CD4-positive, alpha-beta T cell treated with Interleukin-17A for 1 hour (primary cell): Measurements from ENCODE around the gene KLHL13.
"Not testable (repeated sequence)": the region's sequence is repeated elsewhere in the genome, so short reads cannot be mapped to it uniquely, and the experiment has no call there.

ENCODE experiments used
- DNase-seq: peaks from one replicate; pipeline ENCODE4 v3.0.0-alpha.2; 2020

Gene KLHL13

DNA sequence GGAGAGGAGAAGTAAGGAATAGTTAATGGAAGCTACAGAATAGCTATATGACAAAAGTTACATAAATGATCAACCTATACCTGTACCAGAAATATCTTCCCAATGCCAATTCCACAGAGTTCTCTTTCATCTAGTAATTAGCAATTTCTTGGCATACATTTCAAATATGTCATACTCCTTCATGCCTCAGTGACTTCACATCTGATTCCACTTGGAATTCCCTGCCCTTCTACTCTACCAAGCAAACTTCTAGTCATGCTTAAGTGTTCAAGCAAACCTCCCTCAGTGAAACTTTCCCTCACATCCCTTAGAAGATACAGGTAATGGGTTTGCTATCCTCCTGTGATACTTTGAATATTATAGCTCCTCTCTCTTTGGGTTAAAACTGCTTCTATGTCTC, 127.1 kb downstream of the KLHL13 start:
- no peak for DNase-seq

GRCh38 chrX:117987373-117987772, 129.2 kb downstream of the KLHL13 start:
- no peak for DNase-seq

DNA sequence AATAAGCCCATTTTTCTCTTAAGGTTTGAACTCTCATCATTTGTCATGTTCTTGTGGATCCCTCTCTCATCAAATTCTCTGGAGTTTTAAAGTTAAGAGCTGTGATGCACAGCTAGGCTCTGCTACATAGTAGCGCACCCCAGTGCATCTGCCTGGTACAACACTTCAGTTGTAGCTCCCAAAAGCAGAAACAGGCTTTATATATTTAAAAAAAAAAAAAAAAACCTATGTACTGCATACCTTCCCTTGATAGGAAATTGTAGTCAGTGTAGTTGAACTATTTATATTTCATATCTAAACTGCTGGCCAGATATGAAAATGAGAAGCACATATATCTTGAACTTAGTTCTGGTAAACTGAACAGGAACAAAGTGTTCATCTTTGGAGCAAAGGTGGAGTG, 131.4 kb downstream of the KLHL13 start:
- no peak for DNase-seq

DNA sequence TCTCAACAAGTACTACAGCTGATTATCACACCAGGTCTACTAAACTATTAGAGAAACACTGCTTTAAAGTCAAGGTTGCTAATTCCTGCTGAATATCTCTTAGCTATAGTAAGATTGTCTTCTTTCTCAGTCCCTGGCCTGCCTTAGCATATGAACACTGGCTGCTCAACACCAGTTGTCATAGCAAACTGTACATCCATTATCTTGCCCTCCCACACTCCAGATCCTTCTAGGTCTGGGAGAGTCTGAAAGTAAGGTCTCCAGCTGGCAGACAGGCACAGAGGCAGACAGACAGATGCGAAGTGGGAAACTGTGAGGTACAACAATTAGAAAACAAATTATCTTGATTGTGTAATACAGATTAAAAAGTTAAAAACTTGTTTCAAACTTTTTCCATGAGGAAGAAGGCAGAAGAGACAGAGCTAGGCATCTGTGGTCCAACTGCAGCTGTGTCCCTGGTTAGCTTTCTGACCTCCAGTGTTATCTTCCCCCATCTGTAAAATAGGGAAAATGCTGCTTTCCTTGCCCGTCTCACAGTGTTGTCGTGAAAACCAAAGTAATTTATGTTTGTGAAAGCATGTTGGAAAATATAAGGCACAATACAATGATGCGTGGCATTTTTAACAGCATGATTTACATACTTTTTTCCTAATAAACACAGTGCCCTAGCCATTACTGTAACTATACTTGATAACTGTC, 133.8 kb downstream of the KLHL13 start:
- no peak for DNase-seq

GRCh38 chrX:117978402-117978801, 138.2 kb downstream of the KLHL13 start:
- no peak for DNase-seq

DNA sequence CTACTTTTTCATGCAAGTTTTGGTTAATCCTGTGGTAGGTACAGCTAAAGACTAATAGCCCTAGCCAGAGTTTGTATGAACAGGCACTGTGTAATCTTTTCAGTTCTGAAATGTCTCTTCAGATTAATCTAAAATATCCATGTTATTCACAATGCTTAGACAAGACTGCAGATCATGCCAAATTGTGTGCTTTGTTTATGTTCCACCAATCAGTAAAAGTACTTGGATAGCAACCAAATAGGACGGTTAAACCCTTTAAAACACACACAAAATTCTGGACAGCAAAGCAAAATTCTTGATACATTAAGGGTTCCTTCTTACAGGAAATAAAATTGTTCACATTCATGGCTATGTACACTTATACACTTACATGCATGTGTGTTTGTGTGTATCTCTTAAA, 139.1 kb downstream of the KLHL13 start:
- no peak for DNase-seq

- DNase-seq: no peak
These were observed 143.4 kb downstream of the KLHL13 start for GRCh38 chrX:117973110-117973807.

- no peak for DNase-seq
These were observed 143.9 kb downstream of the KLHL13 start for GRCh38 chrX:117972711-117973109.

- DNase-seq: no peak
These were observed 146.8 kb downstream of the KLHL13 start for GRCh38 chrX:117969782-117970181.

DNA sequence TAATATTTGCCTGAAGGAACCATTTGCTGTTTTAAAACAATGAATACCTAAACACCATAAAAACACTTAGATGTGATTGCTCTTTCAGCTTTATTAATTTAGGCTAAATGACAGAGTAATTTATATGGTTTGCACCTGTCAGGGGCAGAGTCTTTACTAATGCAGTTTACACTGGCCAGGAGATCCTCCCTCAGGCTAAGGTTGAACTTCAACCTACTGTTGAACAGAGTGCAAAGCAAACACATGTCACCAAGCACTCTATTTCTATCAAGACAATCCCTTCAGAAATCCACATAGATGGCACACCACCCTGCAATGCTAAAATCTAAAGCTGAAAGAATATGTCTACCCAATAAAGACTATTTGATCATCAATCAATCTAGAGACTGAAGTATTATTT, 147.3 kb downstream of the KLHL13 start:
- no peak for DNase-seq

GRCh38 chrX:117959045-117959444, 157.6 kb downstream of the KLHL13 start:
- DNase-seq: no peak

DNA sequence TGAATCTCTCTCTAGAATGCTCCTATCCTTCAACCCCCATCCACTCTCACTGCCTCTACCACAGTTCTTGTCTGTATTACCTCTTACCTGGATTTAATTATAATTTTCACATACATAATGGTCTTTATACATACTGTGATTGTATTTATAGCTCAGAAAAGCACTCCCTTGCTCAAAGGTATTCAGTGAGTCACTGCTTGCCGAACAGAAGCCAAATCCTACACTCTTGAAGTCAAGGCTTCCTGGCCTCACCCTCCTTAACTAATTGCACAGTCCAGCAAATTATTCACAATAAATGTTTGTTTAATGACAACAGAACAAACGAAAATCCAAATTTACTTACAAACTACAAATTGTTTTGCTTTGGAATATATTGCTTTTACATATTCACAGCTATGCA, 159.5 kb downstream of the KLHL13 start:
- no peak for DNase-seq

GRCh38 chrX:117939296-117939695, 177.3 kb downstream of the KLHL13 start:
- DNase-seq: not testable (repeated sequence)

DNA sequence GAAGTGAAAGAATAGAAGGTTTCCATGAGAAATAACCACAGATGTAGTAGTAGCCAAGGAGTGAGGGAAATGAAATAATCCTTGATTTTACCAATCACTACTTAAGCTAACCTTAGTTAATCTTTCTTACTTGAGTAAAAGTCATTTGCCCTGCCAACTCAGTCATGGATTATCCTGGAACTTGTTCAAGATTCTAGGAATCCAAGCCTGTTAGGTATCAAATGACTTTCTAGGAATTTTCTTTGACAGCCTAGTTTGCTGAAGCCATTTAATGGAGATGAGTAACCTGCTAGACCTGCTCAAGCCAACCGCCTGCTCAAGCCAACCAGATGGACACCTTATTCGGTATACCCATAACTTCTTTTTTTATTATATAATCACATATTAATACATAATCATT, 180.5 kb downstream of the KLHL13 start:
- no peak for DNase-seq

DNA sequence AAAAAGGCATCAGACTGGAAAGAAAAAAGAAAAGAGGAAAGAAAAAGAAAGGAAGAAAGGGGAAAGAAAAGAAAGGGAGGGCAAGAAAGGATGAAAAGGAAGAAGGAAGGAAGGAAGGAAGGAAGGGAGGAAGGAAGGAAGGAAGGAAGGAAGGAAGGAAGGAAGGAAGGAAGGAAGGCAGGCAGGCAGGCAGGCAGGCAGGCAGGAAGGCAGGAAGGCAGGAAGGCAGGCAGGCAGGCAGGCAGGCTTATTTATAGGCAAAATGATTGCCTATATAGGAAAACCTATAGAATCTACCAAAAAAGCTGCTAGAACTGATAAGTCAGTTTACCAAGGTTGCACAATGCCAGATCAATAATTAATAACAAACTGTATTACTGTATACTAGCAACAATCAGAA, 186.5 kb downstream of the KLHL13 start:
- not testable (repeated sequence) for DNase-seq

DNA sequence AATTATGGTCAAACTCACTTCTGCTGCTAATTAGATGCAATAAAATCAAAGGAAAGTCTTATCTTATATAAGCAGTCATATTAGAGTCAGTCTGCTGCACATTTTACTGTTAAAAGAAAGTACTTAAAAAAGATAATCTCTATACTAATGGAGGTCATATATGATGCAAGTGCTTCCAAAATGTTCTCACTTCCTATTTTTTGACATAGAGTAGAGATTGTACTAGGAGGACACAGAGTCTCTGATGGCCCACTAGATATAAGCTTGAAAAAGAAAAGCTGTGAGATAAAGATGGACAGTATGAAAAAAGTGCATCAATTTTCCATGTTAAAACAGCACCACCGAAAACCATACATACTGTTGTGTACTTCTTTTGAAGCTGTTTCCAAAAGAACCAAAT, 196.9 kb downstream of the KLHL13 start:
- no peak for DNase-seq

DNA sequence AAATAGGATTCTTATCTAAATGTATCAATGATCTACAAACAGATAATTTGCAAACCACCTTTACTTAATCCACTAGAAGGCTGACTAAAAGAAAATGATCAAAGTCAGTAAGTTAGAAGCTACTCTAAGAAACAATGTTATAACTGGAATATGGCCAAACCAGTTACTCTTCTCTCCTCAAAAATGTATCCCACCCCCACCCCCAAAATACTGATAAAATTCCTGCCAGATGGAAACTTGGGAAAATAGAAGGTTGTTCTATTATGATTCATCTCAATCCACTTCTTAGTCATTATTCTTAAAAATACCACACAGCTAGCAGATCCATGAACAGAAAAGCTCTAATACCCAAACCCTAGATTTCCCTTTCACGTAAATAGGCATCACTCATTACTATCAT, 206.4 kb downstream of the KLHL13 start:
- DNase-seq: no peak

- DNase-seq: no peak
These were observed 218.4 kb downstream of the KLHL13 start for GRCh38 chrX:117898226-117898625.

DNA sequence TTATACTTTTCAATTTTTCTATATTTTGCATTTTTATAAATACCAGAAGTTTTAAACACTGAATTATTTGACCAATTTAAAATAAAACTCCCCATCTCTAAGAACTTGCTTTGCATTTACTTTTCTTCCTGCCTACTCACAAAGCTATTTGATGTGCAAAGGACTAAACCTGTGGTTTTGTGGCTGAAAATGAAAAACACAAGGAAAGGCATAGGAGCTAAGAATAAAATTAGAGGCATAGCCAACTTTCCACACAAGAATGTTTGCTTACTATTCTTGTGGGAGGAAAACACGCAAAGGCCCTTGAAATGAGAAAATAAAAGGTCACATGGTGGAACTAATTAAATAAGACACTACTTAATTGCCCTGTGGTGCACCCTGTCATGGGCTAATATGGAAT, 221.2 kb downstream of the KLHL13 start:
- DNase-seq: no peak

- no peak for DNase-seq
These were observed 224.1 kb downstream of the KLHL13 start for GRCh38 chrX:117892469-117892868.

DNA sequence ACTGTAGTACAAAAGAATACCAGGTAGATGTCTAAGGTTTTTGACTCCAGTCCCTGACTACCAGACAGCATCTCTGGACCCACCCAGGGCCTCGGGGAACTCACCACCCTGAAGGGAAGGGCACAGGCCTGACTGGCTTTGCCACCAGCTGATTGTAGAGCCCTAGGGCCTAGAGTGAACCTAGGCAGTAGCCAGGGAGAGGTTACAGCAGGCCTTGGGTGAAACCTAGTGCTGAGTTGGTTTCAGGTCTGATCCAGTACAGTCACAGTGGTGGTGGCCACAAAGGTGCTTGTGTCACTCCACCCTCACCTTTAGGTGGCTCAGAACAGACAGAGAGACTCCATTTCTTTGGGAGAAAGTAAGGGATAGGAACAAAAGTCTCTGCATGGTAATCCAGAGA, 244.8 kb downstream of the KLHL13 start:
- no peak for DNase-seq

DNA sequence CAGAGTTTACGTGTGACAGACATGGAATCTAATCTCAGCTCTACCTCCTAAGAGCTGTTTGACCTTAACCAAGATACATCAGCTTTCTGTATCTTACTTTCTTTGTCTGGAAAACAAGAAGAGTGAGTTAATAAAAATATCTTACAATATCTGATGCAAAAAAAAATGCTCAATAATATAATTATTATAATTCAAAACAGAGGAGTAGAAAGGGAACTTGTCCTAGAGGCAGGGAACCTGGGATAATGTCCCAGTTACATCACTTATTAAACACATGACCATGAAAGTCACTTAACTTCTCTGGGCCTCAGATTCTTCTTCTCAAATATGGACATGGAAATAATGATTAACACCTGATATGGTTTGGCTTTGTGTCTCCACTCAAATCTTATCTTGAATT, 256.1 kb downstream of the KLHL13 start:
- DNase-seq: no peak

DNA sequence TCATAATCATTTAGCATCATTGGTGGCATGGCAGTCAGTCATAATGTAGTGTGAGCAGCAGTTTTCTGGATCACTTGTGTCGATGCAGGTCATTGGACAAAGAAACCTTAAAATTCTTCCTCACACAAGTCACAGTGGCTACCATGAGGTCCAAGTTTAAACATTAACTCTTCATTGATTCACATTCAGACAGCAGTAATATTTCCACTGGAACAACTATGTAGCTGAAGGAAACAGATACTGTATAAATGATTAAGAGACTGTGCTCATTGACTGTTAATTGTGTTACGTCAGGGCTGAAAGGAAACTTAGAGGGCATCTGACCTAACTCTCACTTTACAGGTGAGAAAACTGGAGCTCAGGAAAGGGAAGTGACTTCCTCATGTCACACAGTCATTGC, 261.8 kb downstream of the KLHL13 start:
- DNase-seq: no peak

GRCh38 chrX:117851025-117851424, 265.6 kb downstream of the KLHL13 start:
- no peak for DNase-seq
